OCI-LY7 (cell line): ENCODE results near the gene PSD4.

Experiments
- CTCF ChIP-seq: fragments of 200-600 bp; sonication (generic); conservative IDR thresholded peaks from 2 replicates; pipeline ENCODE4 v1.5.1; 2014; ENCODE audit warnings: mild to moderate bottlenecking, antibody characterized with exemption, low read length, moderate library complexity, mixed read lengths
- EZH2phosphoT487 ChIP-seq: fragments of 200-600 bp; sonication (generic); IDR thresholded peaks from 2 replicates; pipeline ENCODE4 v1.6.1; 2018; ENCODE audit warnings: low read depth, borderline replicate concordance, mild to moderate bottlenecking, mixed run types, antibody characterized with exemption, low read length, moderate library complexity, mixed read lengths

- TF ChIP-seq CTCF = no peak
- TF ChIP-seq EZH2phosphoT487 = no peak
Observed at GRCh38 chr2:113181258-113182051, 7.7 kb downstream of the PSD4 start.
